OCI-LY1 (cell line): ENCODE data around the gene HOXC6.

Experiments used
- H2AFZ ChIP-seq: fragments of 200-600 bp; sonication (generic), shearing (Covaris generic); 2 replicates; pipeline ENCODE4 v1.6.0; 2014; ENCODE audit warnings: antibody characterized with exemption, mild to moderate bottlenecking, low read length
- H3F3A ChIP-seq: fragments of 200-600 bp; sonication (generic), shearing (Covaris generic); 2 replicates; pipeline ENCODE4 v1.6.0; 2014; ENCODE audit warnings: mild to moderate bottlenecking, antibody characterized with exemption, low read length, moderate library complexity; ENCODE audit not compliant: insufficient read depth
- H3K27ac ChIP-seq: fragments of 200-600 bp; sonication (generic); 2 replicates; pipeline ENCODE4 v1.5.1; 2014; ENCODE audit warnings: low read length, mixed run types, mild to moderate bottlenecking, low read depth; ENCODE audit not compliant: poor library complexity, severe bottlenecking
- H3K27me3 ChIP-seq: fragments of 200-600 bp; sonication (generic); 2 replicates; pipeline ENCODE4 v1.6.0; 2014; ENCODE audit warnings: antibody characterized with exemption, mild to moderate bottlenecking, low read length, moderate library complexity; ENCODE audit not compliant: insufficient read depth
- H3K36me3 ChIP-seq: fragments of 200-600 bp; sonication (generic); 2 replicates; pipeline ENCODE4 v1.6.1; 2014; ENCODE audit warnings: mild to moderate bottlenecking, antibody characterized with exemption, low read length, moderate library complexity, mixed read lengths; ENCODE audit not compliant: insufficient read depth
- H3K4me1 ChIP-seq: fragments of 200-600 bp; sonication (generic); 2 replicates; pipeline ENCODE4 v1.5.1; 2014; ENCODE audit warnings: mild to moderate bottlenecking, low read length, moderate library complexity; ENCODE audit not compliant: insufficient read depth, severe bottlenecking
- H3K4me2 ChIP-seq: fragments of 200-600 bp; sonication (generic), shearing (Covaris generic); 2 replicates; pipeline ENCODE4 v1.6.1; 2014; ENCODE audit warnings: low read length
- H3K4me3 ChIP-seq: fragments of 200-600 bp; sonication (generic); 2 replicates; pipeline ENCODE4 v1.5.1; 2014; ENCODE audit warnings: low read length, low read depth, mild to moderate bottlenecking, mixed read lengths; ENCODE audit not compliant: poor library complexity, severe bottlenecking
- H3K79me2 ChIP-seq: fragments of 200-600 bp; shearing (Covaris generic); 2 replicates; pipeline ENCODE4 v1.6.1; 2016; ENCODE audit warnings: mixed run types, low read length, mixed read lengths; ENCODE audit not compliant: insufficient read depth
- H3K9ac ChIP-seq: fragments of 200-600 bp; sonication (generic), shearing (Covaris generic); 2 replicates; pipeline ENCODE4 v1.6.1; 2014; ENCODE audit warnings: mild to moderate bottlenecking, low read length, mixed read lengths
- H3K9me2 ChIP-seq: fragments of 200-600 bp; sonication (generic), shearing (Covaris generic); 2 replicates; pipeline ENCODE4 v1.6.1; 2014; ENCODE audit warnings: low read depth, mild to moderate bottlenecking, low read length, mixed read lengths
- H3K9me3 ChIP-seq: fragments of 200-600 bp; shearing (Covaris generic); 2 replicates; pipeline ENCODE4 v1.6.1; 2014; ENCODE audit warnings: low read length, mixed read lengths
- H4K20me1 ChIP-seq: fragments of 200-600 bp; sonication (generic), shearing (Covaris generic); 2 replicates; pipeline ENCODE4 v1.6.0; 2016; ENCODE audit warnings: mild to moderate bottlenecking, low read length; ENCODE audit not compliant: insufficient read depth
- EZH2 ChIP-seq: fragments of 200-600 bp; sonication (generic), shearing (Covaris generic); IDR thresholded peaks from 2 replicates; pipeline ENCODE4 v1.8.0; 2017; ENCODE audit warnings: borderline replicate concordance, mixed run types, mild to moderate bottlenecking, antibody characterized with exemption, low read length, moderate library complexity, mixed read lengths
- TF ChIP-seq, protein P1 (sequence below): fragments of 200-600 bp; sonication (generic), shearing (Covaris generic); IDR thresholded peaks from 2 replicates; pipeline ENCODE4 v1.5.1; 2017; ENCODE audit warnings: mild to moderate bottlenecking, antibody characterized with exemption, low read length, moderate library complexity, mixed read lengths

Gene HOXC6

DNA sequence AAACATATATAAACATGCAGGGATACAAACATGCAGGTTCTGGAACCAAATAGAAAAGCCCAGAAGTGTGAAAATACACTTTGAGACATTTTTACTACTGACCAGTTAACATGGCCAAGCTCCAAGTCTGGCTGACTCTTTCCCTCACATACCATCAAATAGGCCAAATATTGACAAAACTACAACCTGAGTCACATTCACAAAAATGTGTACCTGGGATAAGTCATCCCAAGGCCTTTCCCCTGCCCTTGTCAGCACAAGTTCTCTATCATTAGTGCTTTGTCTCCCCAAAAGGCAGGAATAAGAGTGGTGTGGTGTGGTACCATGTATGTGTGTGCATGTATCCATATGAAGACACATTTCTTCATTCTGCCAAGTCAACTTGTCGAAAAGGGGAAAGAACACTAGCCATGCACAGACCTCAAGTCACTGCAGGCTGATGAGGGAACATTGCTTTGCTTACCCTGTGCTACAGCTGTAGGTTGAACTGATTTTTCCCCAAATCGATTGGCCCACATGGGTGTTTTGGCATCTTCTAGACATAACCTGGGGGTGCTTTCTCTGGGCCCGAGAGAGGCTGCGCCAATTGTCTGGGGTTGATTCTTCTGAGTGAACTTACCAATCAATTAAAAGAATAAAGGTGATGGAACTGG, 40.3 kb downstream of the HOXC6 start:
- no peaks in the 10 kb centered on the region for H3K9me3 ChIP-seq

DNA sequence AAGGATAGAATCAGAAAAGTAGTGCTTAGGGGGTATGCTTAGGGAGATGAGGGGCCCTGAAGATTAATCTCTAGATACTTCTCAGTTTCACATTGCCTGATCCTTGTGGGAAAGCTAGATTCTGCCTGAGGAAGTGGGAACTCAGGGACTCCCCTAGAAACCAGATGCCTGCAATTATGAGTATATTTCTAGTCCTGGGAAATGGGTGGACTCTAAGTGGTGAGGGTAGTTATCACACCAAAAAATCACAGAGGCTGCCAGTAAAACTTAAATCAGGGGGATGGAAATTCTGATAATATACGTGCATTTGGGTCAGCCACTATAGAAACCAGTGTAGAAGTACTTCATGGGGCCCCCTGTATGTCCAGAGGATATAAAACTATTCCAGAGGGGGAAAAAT, 43.7 kb downstream of the HOXC6 start:
- Histone ChIP-seq H2AFZ (no peak overlapping the region), H3K9ac (no peak overlapping the region), H3K4me1 (no peaks in the 10 kb centered on the region), H3K9me3 (no peaks in the 10 kb centered on the region), H3K36me3 (no peaks in the 10 kb centered on the region), H3F3A (no peaks in the 10 kb centered on the region), H4K20me1 (no peaks in the 10 kb centered on the region), H3K27me3 (no peaks in the 10 kb centered on the region), H3K79me2 (no peaks in the 10 kb centered on the region), H3K9me2 (no peaks in the 10 kb centered on the region), H3K4me2 (no peak overlapping the region), H3K4me3 (no peak overlapping the region), H3K27ac (no peak overlapping the region)
- TF ChIP-seq, protein P1, sequence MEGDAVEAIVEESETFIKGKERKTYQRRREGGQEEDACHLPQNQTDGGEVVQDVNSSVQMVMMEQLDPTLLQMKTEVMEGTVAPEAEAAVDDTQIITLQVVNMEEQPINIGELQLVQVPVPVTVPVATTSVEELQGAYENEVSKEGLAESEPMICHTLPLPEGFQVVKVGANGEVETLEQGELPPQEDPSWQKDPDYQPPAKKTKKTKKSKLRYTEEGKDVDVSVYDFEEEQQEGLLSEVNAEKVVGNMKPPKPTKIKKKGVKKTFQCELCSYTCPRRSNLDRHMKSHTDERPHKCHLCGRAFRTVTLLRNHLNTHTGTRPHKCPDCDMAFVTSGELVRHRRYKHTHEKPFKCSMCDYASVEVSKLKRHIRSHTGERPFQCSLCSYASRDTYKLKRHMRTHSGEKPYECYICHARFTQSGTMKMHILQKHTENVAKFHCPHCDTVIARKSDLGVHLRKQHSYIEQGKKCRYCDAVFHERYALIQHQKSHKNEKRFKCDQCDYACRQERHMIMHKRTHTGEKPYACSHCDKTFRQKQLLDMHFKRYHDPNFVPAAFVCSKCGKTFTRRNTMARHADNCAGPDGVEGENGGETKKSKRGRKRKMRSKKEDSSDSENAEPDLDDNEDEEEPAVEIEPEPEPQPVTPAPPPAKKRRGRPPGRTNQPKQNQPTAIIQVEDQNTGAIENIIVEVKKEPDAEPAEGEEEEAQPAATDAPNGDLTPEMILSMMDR: no peak
- no peak for TF ChIP-seq EZH2

More for the DNA sequence above, 40.3 kb downstream of the HOXC6 start:
- Histone ChIP-seq H3K79me2 (no peaks in the 10 kb centered on the region), H4K20me1 (no peaks in the 10 kb centered on the region), H3K4me3 (no peak overlapping the region), H3K9me2 (no peaks in the 10 kb centered on the region), H3F3A (no peaks in the 10 kb centered on the region), H3K4me2 (no peak overlapping the region), H3K27me3 (no peaks in the 10 kb centered on the region), H3K36me3 (no peaks in the 10 kb centered on the region), H2AFZ (no peak overlapping the region), H3K9ac (no peak overlapping the region), H3K4me1 (no peaks in the 10 kb centered on the region), H3K27ac (no peak overlapping the region)
- TF ChIP-seq, protein P1: no peak
- TF ChIP-seq EZH2: no peak

DNA sequence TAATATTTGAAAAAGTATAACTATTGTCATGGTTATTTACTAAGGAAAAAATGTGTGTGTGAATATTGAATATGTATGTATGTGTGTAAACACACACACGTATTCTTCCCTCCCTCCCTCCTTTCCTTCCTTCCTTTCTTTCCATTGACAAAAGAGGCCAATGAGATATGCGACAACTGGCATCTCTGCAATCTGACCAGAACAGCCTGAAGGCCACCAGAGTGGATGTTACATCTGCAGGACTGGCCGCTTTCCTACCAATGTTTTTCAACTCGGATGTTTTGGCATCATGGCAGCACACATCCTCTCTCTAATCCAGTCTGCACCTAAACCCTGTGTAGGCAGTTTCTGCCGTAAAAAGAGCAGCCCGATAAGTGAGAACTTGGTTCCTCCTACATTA, 46.1 kb downstream of the HOXC6 start:
- Histone ChIP-seq H3K9me2 (no peaks in the 10 kb centered on the region), H3K4me2 (no peak overlapping the region), H3K79me2 (no peaks in the 10 kb centered on the region), H3K9me3 (no peaks in the 10 kb centered on the region), H4K20me1 (no peaks in the 10 kb centered on the region), H3K27me3 (no peaks in the 10 kb centered on the region; the same call in 1 of the 2 replicates), H3K4me3 (no peak overlapping the region), H3K4me1 (no peaks in the 10 kb centered on the region), H3K9ac (no peak overlapping the region), H3F3A (no peaks in the 10 kb centered on the region), H3K27ac (no peak overlapping the region), H2AFZ (no peak overlapping the region), H3K36me3 (no peaks in the 10 kb centered on the region)
- TF ChIP-seq EZH2: no peak
- TF ChIP-seq, protein P1: no peak
